Neural progenitor cell (in vitro differentiated cells): ENCODE results near the gene RRM2.

Experiments used
- CTCF ChIP-seq: fragments of 200-600 bp; sonication (generic); IDR thresholded peaks from 2 replicates; pipeline ENCODE4 v1.5.1; 2017; ENCODE audit warnings: antibody characterized with exemption, mild to moderate bottlenecking
- EZH2 ChIP-seq: fragments of 200-600 bp; sonication (generic); IDR thresholded peaks from 2 replicates; pipeline ENCODE4 v1.6.1; 2017; ENCODE audit warnings: antibody characterized with exemption, mild to moderate bottlenecking, moderate library complexity

GRCh38 chr2:10083692-10084211 lies 38.8 kb upstream of the RRM2 start:
- TF ChIP-seq CTCF, result no peak
- TF ChIP-seq EZH2, result peak; percentile 16
